GM10266 (cell line): ENCODE measurements around the gene ARL14EPL.

Experiments
- DNase-seq: peaks from one replicate; pipeline ENCODE4 v3.0.0; 2012; ENCODE audit errors: extremely low spot score
- CTCF ChIP-seq: IDR thresholded peaks from 2 replicates; pipeline ENCODE4 v1.5.1; 2012; ENCODE audit warnings: mild to moderate bottlenecking, low read depth; ENCODE audit not compliant: control insufficient read depth, insufficient read depth; ENCODE audit errors: missing control alignments

ARL14EPL gene

GRCh38 chr5:116032094-116032517, at the start of gene ARL14EPL:
Gene ARL14EPL (plus strand): TSS chr5:116032472. CDS start chr5:116051466, 18,994 bp downstream.
- peak; percentile 23 for DNase-seq
- peak; percentile 38 for TF ChIP-seq CTCF

- no peak for DNase-seq
These were observed 48.8 kb upstream of the ARL14EPL start for GRCh38 chr5:115983519-115983918.

GRCh38 chr5:115985802-115986757, 46.2 kb upstream of the ARL14EPL start:
- TF ChIP-seq CTCF = no peak
- DNase-seq = no peak

More at GRCh38 chr5:115983519-115983918, 48.8 kb upstream of the ARL14EPL start:
- no peak for TF ChIP-seq CTCF

- no peak for TF ChIP-seq CTCF
- no peak for DNase-seq
These were observed 44.3 kb upstream of the ARL14EPL start for GRCh38 chr5:115988002-115988401.

GRCh38 chr5:115992848-115993350, 39.4 kb upstream of the ARL14EPL start:
- DNase-seq = no peak
- TF ChIP-seq CTCF = no peak

- no peak for TF ChIP-seq CTCF
These were observed 36.9 kb upstream of the ARL14EPL start for GRCh38 chr5:115995351-115995750.

More at GRCh38 chr5:115995351-115995750, 36.9 kb upstream of the ARL14EPL start:
- no peak for DNase-seq
